ENCODE data around the gene SLC11A2. TPM values are rescaled to one million over a fixed set of nuclear protein-coding genes. Genes with fewer than 3 reads are reported as not detected.

Gene SLC11A2
- total RNA-seq, 1 donor from 2014 or later, result 51.8 TPM

- intact Hi-C loops (cut with micrococcal nuclease), result no loop called here
These were observed 25.9 kb downstream of the SLC11A2 start for GRCh38 chr12:51000245-51000644.

- intact Hi-C loops (cut with micrococcal nuclease), result no loop called here
These were observed 27.1 kb downstream of the SLC11A2 start for GRCh38 chr12:50999093-50999492.

- intact Hi-C loops (cut with micrococcal nuclease), result no loop called here
These were observed 33.4 kb downstream of the SLC11A2 start for GRCh38 chr12:50992819-50993218.

GRCh38 chr12:50991291-50991690 lies 34.9 kb downstream of the SLC11A2 start:
- intact Hi-C loops (cut with micrococcal nuclease), result no loop called here

GRCh38 chr12:50990791-50991190 lies 35.4 kb downstream of the SLC11A2 start:
- intact Hi-C loops (cut with micrococcal nuclease), result no loop called here

GRCh38 chr12:50990147-50990727 lies 35.9 kb downstream of the SLC11A2 start:
- intact Hi-C loops (cut with micrococcal nuclease), result no loop called here

- intact Hi-C loops (cut with micrococcal nuclease), result no loop called here
These were observed 37.3 kb downstream of the SLC11A2 start for GRCh38 chr12:50988871-50989270.

GRCh38 chr12:50988051-50988450 lies 38.1 kb downstream of the SLC11A2 start:
- intact Hi-C loops (cut with micrococcal nuclease), result no loop called here

GRCh38 chr12:50986966-50987737 lies 39.0 kb downstream of the SLC11A2 start:
- intact Hi-C loops (cut with micrococcal nuclease), result loop anchor here (1.0 to 2.0 kb wide), 5 partner anchors 8 to 222 kb away; partner anchors contain the start of gene HIGD1C

GRCh38 chr12:50985322-50985721 lies 40.9 kb downstream of the SLC11A2 start:
- intact Hi-C loops (cut with micrococcal nuclease), result no loop called here

- intact Hi-C loops (cut with micrococcal nuclease), result no loop called here
These were observed 41.4 kb downstream of the SLC11A2 start for GRCh38 chr12:50984586-50985298.

GRCh38 chr12:50981319-50982239 lies 44.6 kb downstream of the SLC11A2 start:
- intact Hi-C loops (cut with micrococcal nuclease), result no loop called here

GRCh38 chr12:50980545-50980944 lies 45.6 kb downstream of the SLC11A2 start:
- intact Hi-C loops (cut with micrococcal nuclease), result no loop called here

- intact Hi-C loops (cut with micrococcal nuclease), result loop anchor here (1.0 to 2.0 kb wide), 4 partner anchors 8 to 215 kb away; partner anchors contain the start of genes ATF1 and SLC11A2
These were observed 46.7 kb downstream of the SLC11A2 start for GRCh38 chr12:50979369-50980052.

- intact Hi-C loops (cut with micrococcal nuclease), result no loop called here
These were observed 54.2 kb downstream of the SLC11A2 start for GRCh38 chr12:50971946-50972345.

GRCh38 chr12:50964432-50964831 lies 61.8 kb downstream of the SLC11A2 start:
- intact Hi-C loops (cut with micrococcal nuclease), result no loop called here

GRCh38 chr12:50961708-50962107 lies 64.5 kb downstream of the SLC11A2 start:
- intact Hi-C loops (cut with micrococcal nuclease), result no loop called here

GRCh38 chr12:50960130-50960529 lies 66.1 kb downstream of the SLC11A2 start:
- intact Hi-C loops (cut with micrococcal nuclease), result no loop called here

GRCh38 chr12:50955697-50956096 lies 70.5 kb downstream of the SLC11A2 start:
- intact Hi-C loops (cut with micrococcal nuclease), result no loop called here

- intact Hi-C loops (cut with micrococcal nuclease), result no loop called here
These were observed 70.9 kb downstream of the SLC11A2 start for GRCh38 chr12:50955288-50955687.

All from T-helper 1 cell treated with Interleukin-12 subunit alpha and Interleukin-12 subunit beta and Interleukin-4 antibody, amounts not matched to agents 30 ng/mL and 1 ng/mL, for 36 hours (primary cell).